Measurements from ENCODE around the gene AQP5. TPM values are rescaled to one million over a fixed set of nuclear protein-coding genes. Genes with fewer than 3 reads are reported as not detected.

The AQP5 gene
- total and polyA plus RNA-seq, 2 of the 8 experiments (the other 6 are each of a cell fraction or from before 2014, with no cell fraction given): 2.5 to 3.2 TPM

GRCh38 chr12:49983892-49984291 is 22.2 kb downstream of the AQP5 start:
- no peak for FAIRE-seq
- H3K4ac ChIP-seq (replicated peaks; ENCODE audit: insufficient read length, low read depth, low read length): no peak overlapping the region
- H3K9ac ChIP-seq (replicated peaks in 1 of 4; ENCODE audit: extremely low read depth in 1 of 4, low read depth in 3 of 4, low read length in 3 of 4): no peak overlapping the region
- H3K56ac ChIP-seq (replicated peaks; ENCODE audit: insufficient read length, low read depth, low read length): no peak overlapping the region
- no peak overlapping the region for H2AK5ac ChIP-seq (ENCODE audit: low read depth, low read length)
- H2BK15ac ChIP-seq (ENCODE audit: low read length): no peak overlapping the region
- H3K79me2 ChIP-seq (ENCODE audit: control insufficient read depth in 1 of 2, insufficient read depth in 2 of 2, low read length in 2 of 2): no peaks in the 10 kb centered on the region
- H3K23ac ChIP-seq (ENCODE audit: insufficient read length): no peak overlapping the region
- H3K14ac ChIP-seq (ENCODE audit: insufficient read length): no peak overlapping the region
- no peak overlapping the region for H3K4me2 ChIP-seq (ENCODE audit: insufficient read depth in 1 of 2, low read depth in 2 of 2, low read length in 2 of 2)
- H3K36me3 ChIP-seq (ENCODE audit: control insufficient read depth in 2 of 4, insufficient read depth in 4 of 4, low read length in 3 of 4): peaks cover 0 to 9% (median 3%) of the 10 kb centered on the region in 4 experiments; a peak in 3 of 8 replicates
- H2BK20ac ChIP-seq (ENCODE audit: low read length): no peak overlapping the region
- H3K18ac ChIP-seq (ENCODE audit: extremely low read depth, low read length): no peak overlapping the region
- H4K5ac ChIP-seq (ENCODE audit: insufficient read length, low read depth, low read length): no peak overlapping the region
- H3K4me1 ChIP-seq (replicated peaks in 1 of 4; ENCODE audit: control insufficient read depth in 3 of 4, insufficient read depth in 4 of 4, low read length in 3 of 4): peaks cover 3 to 11% (median 7%) of the 10 kb centered on the region in 4 experiments
- H4K20me1 ChIP-seq (replicated peaks in 1 of 2; ENCODE audit: control insufficient read depth in 1 of 2, insufficient read depth in 2 of 2, low read length in 2 of 2): peaks cover 0 to 6% of the 10 kb centered on the region in 2 experiments
- ChIA-PET CTCF (ENCODE audit: partially characterized antibody) (interaction anchor here (0.8 to 23.0 kb wide), 13 partner anchors 9 to 221 kb away, joined by 3 to 420 read pairs (median 5); partner anchors contain the start of genes AQP5, AQP6 and ASIC1), POLR2A (ENCODE audit: partially characterized antibody) (interaction anchor here (0.9 kb wide), 1 partner anchor 15 kb away, joined by 3 read pairs; no protein-coding TSS in a partner anchor)
- no peak overlapping the region for H4K91ac ChIP-seq (replicated peaks; ENCODE audit: insufficient read length, low read length)
- no peak overlapping the region for H2BK12ac ChIP-seq (ENCODE audit: low read depth, low read length)
- no peaks in the 10 kb centered on the region for H3K27me3 ChIP-seq (replicated peaks in 1 of 4; ENCODE audit: control insufficient read depth in 3 of 4, extremely low read depth in 1 of 4, insufficient read depth in 3 of 4, low read length in 3 of 4)
- no peak overlapping the region for H2BK5ac ChIP-seq (ENCODE audit: low read depth, low read length)
- no peaks in the 10 kb centered on the region for H3K23me2 ChIP-seq (ENCODE audit: low read depth, low read length)
- no peak overlapping the region for H2AFZ ChIP-seq (ENCODE audit: low read length)
- WGBS, 2 experiments (ENCODE audit: extremely low coverage in 1 of 2, insufficient coverage in 1 of 2, insufficient read length in 1 of 2, insufficient replicate concordance in 2 of 2, low coverage in 1 of 2, low lambda C conversion rate in 2 of 2, missing lambda C conversion rate in 1 of 2): 89% methylated on average over 8 of the region's 8 CpGs; no CpG with 5 or more reads in 1 of the 2 experiments
- no peak overlapping the region for H3K27ac ChIP-seq (ENCODE audit: low read depth, low read length)
- DNase-seq (ENCODE audit: low read depth in 1 of 2, low spot score in 2 of 2): no peak
- no peak overlapping the region for H3K4me3 ChIP-seq (ENCODE audit: extremely low read depth in 1 of 4, insufficient read depth in 2 of 4, low read depth in 3 of 4, low read length in 4 of 4)
- no peak overlapping the region for H4K8ac ChIP-seq (ENCODE audit: extremely low read depth, insufficient read depth, low read length)
- no peaks in the 10 kb centered on the region for H3K9me3 ChIP-seq (ENCODE audit: insufficient read depth in 2 of 2, low read depth in 1 of 2, low read length in 1 of 2)
- H2BK120ac ChIP-seq (replicated peaks; ENCODE audit: low read depth, low read length): no peak overlapping the region
- H3K79me1 ChIP-seq (ENCODE audit: low read depth, low read length): no peaks in the 10 kb centered on the region
- TF ChIP-seq TAF7 (optimal IDR thresholded peaks at IDR 0.05; ENCODE audit: borderline replicate concordance, low read depth, low read length) (no peak), TBP (IDR thresholded peaks at IDR 0.05; ENCODE audit: low read depth, low read length) (no peak), ATF2 (IDR thresholded peaks at IDR 0.05; ENCODE audit: low read length) (no peak), BCL11A (IDR thresholded peaks at IDR 0.05; ENCODE audit: low read depth in 2 of 2, low read length in 2 of 2) (no peak), E2F6 (IDR thresholded peaks at IDR 0.05) (no peak), SP2 (IDR thresholded peaks at IDR 0.05; ENCODE audit: low read length) (no peak), KDM5A (IDR thresholded peaks at IDR 0.05; ENCODE audit: low read length) (no peak), HDAC6 (IDR thresholded peaks at IDR 0.05; ENCODE audit: low read depth, low read length) (no peak), JUND (IDR thresholded peaks at IDR 0.05; ENCODE audit: low read length) (no peak), HDAC2 (IDR thresholded peaks at IDR 0.05; ENCODE audit: borderline replicate concordance in 1 of 2, low read depth in 2 of 2, low read length in 2 of 2) (no peak), SAP30 (IDR thresholded peaks at IDR 0.05; ENCODE audit: insufficient read depth, insufficient replicate concordance, low read length) (no peak)

Data from H1 (cell line).